Keratinocyte (primary cell): ENCODE data around the gene EVI5L. TPM values are rescaled to one million over a fixed set of nuclear protein-coding genes. Genes with fewer than 3 reads are reported as not detected.
A peak's percentile ranks its signal among the peaks of the same experiment; 100 is the strongest.

Experiments
- DNase-seq: peaks from one replicate; pipeline ENCODE4 v3.0.0-alpha.2; 2011; ENCODE audit warnings: low read depth, missing footprints, low spot score
- FAIRE-seq: peaks from 2 replicates; lab custom pipeline; 2011; peaks lifted over from hg19 to GRCh38; lab: Jason Lieb, UNC
- H2AFZ ChIP-seq: 2 replicates; pipeline ENCODE4 v1.6.0; 2012; ENCODE audit warnings: low read length, control low read depth, inconsistent platforms; ENCODE audit not compliant: control insufficient read depth
- H3K27ac ChIP-seq: 2 replicates; pipeline ENCODE4 v1.5.1; 2011; ENCODE audit warnings: low read length; ENCODE audit not compliant: control insufficient read depth, insufficient read depth
- H3K27me3 ChIP-seq: 3 replicates; pipeline ENCODE4 v1.6.0; 2011; ENCODE audit warnings: low read length; ENCODE audit not compliant: control insufficient read depth, insufficient read depth; ENCODE audit errors: extremely low read depth
- H3K36me3 ChIP-seq, 2 experiments: 2 replicates in 1 of 2; 3 replicates in 1 of 2; pipeline ENCODE4 v1.5.1; 2011; ENCODE audit warnings: low read length in 2 of 2, mild to moderate bottlenecking in 1 of 2; ENCODE audit not compliant: control insufficient read depth in 2 of 2, insufficient read depth in 2 of 2; ENCODE audit errors: extremely low read depth in 1 of 2
- H3K4me1 ChIP-seq: 3 replicates; pipeline ENCODE4 v1.5.1; 2011; ENCODE audit warnings: low read length; ENCODE audit not compliant: control insufficient read depth, insufficient read depth; ENCODE audit errors: extremely low read depth
- H3K4me2 ChIP-seq: 3 replicates; pipeline ENCODE4 v1.6.0; 2011; ENCODE audit warnings: low read depth, low read length; ENCODE audit not compliant: control insufficient read depth, insufficient read depth; ENCODE audit errors: extremely low read depth
- H3K4me3 ChIP-seq, 3 experiments: fragments of 200-600 bp in 1 of 3; sonication (generic) in 1 of 3; 2 replicates in 2 of 3; 3 replicates in 1 of 3; pipeline ENCODE4 v1.5.1; 2011 to 2016; ENCODE audit warnings: low read length in 3 of 3, mild to moderate bottlenecking in 3 of 3, control low read depth in 2 of 3, inconsistent platforms in 1 of 3, low read depth in 1 of 3, mixed read lengths in 1 of 3, mixed run types in 1 of 3, moderate library complexity in 1 of 3; ENCODE audit not compliant: control insufficient read depth in 2 of 3, insufficient read depth in 2 of 3; ENCODE audit errors: extremely low read depth in 1 of 3
- H3K79me2 ChIP-seq: 2 replicates; pipeline ENCODE4 v1.6.0; 2012; ENCODE audit warnings: low read length; ENCODE audit not compliant: control insufficient read depth, insufficient read depth
- H3K9ac ChIP-seq: 3 replicates; pipeline ENCODE4 v1.6.0; 2011; ENCODE audit warnings: low read length; ENCODE audit not compliant: control insufficient read depth, insufficient read depth; ENCODE audit errors: extremely low read depth
- H3K9me1 ChIP-seq: 3 replicates; pipeline ENCODE4 v1.6.0; 2011; ENCODE audit warnings: low read length; ENCODE audit not compliant: control insufficient read depth, insufficient read depth; ENCODE audit errors: extremely low read depth
- H3K9me3 ChIP-seq: 2 replicates; pipeline ENCODE4 v1.5.1; 2012; ENCODE audit warnings: low read depth, low read length; ENCODE audit not compliant: control insufficient read depth
- H4K20me1 ChIP-seq: 3 replicates; pipeline ENCODE4 v1.6.0; 2011; ENCODE audit warnings: low read length; ENCODE audit not compliant: control insufficient read depth, insufficient read depth; ENCODE audit errors: extremely low read depth
- CTCF ChIP-seq, 3 experiments: IDR thresholded peaks in 1 of 3; conservative IDR thresholded peaks in 1 of 3; optimal IDR thresholded peaks in 1 of 3; 2 replicates in 2 of 3; 3 replicates in 1 of 3; pipeline versions ENCODE3 to v1.5.1; 2011; ENCODE audit warnings: low read length in 3 of 3, mild to moderate bottlenecking in 3 of 3, moderate library complexity in 2 of 3, control low read depth in 1 of 3, inconsistent platforms in 1 of 3; ENCODE audit not compliant: insufficient read depth in 2 of 3; ENCODE audit errors: extremely low read depth in 1 of 3
- EZH2 ChIP-seq: IDR thresholded peaks from one replicate; pipeline ENCODE4 v1.6.1; 2012; ENCODE audit warnings: inconsistent platforms, mild to moderate bottlenecking, low read length, moderate library complexity
- dilution Hi-C: fragments of 300-500 bp; cut with MboI; formaldehyde crosslinking; loops from one replicate; pipeline ENCODE4 v1.7.0; 2020; ENCODE audit warnings: low sequenced_read_pairs; ENCODE audit not compliant: extremely low pct_ligation_motif_present
- polyA plus RNA-seq, 5 experiments: library from polyadenylated mRNA; depleted of rRNA in 3 of 5; stranded (reverse) in 3 of 5; stranded (forward) in 1 of 5; unstranded in 1 of 5; fragments of >200 nt; gene quantifications; 1 replicate in 1 of 5; 2 replicates in 3 of 5; 3 replicates in 1 of 5; pipeline versions ENCODE4 v1.2.1 to v1.2.3, GENCODE V29; 2011 to 2012; ENCODE audit warnings: missing spikeins in 2 of 5, low read depth in 1 of 5, low replicate concordance in 1 of 5

EVI5L gene
- polyA plus RNA-seq, 1 donor (not counting 4 experiments of a cell fraction or from before 2014, with no cell fraction given) = 7.5 TPM

- Histone ChIP-seq H3K9me1 (no peaks in the 10 kb centered on the region), H3K9me3 (peaks cover 2% of the 10 kb centered on the region), H4K20me1 (no peaks in the 10 kb centered on the region), H3K27me3 (peaks cover 28% of the 10 kb centered on the region), H2AFZ (no peak overlapping the region), H3K4me3 (no peak overlapping the region), H3K36me3 (no peaks in the 10 kb centered on the region), H3K27ac (no peak overlapping the region), H3K79me2 (no peaks in the 10 kb centered on the region), H3K9ac (no peak overlapping the region), H3K4me1 (peaks cover 10% of the 10 kb centered on the region), H3K4me2 (no peak overlapping the region)
- FAIRE-seq (peak; percentile 87), DNase-seq (peak; percentile 69)
- TF ChIP-seq CTCF (optimal IDR thresholded peaks at IDR 0.05 in 1 of 3, IDR thresholded peaks at IDR 0.05 in 1 of 3, conservative IDR thresholded peaks at IDR 0.05 in 1 of 3; ENCODE audit: extremely low read depth in 1 of 3, insufficient read depth in 2 of 3, low read length in 3 of 3) (peak in 1 of 3 experiments; percentile 6), EZH2 (no peak)
- dilution Hi-C loops = no loop called here
Measured at GRCh38 chr19:7783991-7784423, 46.0 kb upstream of the EVI5L start.

GRCh38 chr19:7784856-7785255, 45.2 kb upstream of the EVI5L start:
- Histone ChIP-seq H3K9ac (no peak overlapping the region), H3K36me3 (no peaks in the 10 kb centered on the region), H3K27ac (no peak overlapping the region), H4K20me1 (no peaks in the 10 kb centered on the region), H2AFZ (no peak overlapping the region), H3K4me1 (peaks cover 10% of the 10 kb centered on the region), H3K9me3 (peaks cover 2% of the 10 kb centered on the region), H3K4me3 (no peak overlapping the region), H3K4me2 (no peak overlapping the region), H3K27me3 (peaks cover 28% of the 10 kb centered on the region), H3K79me2 (no peaks in the 10 kb centered on the region), H3K9me1 (no peaks in the 10 kb centered on the region)
- dilution Hi-C loops = no loop called here
- TF ChIP-seq EZH2 (no peak), CTCF (optimal IDR thresholded peaks at IDR 0.05 in 1 of 3, IDR thresholded peaks at IDR 0.05 in 1 of 3, conservative IDR thresholded peaks at IDR 0.05 in 1 of 3; ENCODE audit: extremely low read depth in 1 of 3, insufficient read depth in 2 of 3, low read length in 3 of 3) (no peak)
- FAIRE-seq = no peak
- DNase-seq = no peak
